ENCODE measurements around the gene RAB23. TPM values are rescaled to one million over a fixed set of nuclear protein-coding genes. Genes with fewer than 3 reads are reported as not detected.

RAB23 gene
- total and polyA plus RNA-seq, 2 of the 8 experiments (the other 6 are each of a cell fraction or from before 2014, with no cell fraction given): 6.5 to 17.2 TPM

DNA sequence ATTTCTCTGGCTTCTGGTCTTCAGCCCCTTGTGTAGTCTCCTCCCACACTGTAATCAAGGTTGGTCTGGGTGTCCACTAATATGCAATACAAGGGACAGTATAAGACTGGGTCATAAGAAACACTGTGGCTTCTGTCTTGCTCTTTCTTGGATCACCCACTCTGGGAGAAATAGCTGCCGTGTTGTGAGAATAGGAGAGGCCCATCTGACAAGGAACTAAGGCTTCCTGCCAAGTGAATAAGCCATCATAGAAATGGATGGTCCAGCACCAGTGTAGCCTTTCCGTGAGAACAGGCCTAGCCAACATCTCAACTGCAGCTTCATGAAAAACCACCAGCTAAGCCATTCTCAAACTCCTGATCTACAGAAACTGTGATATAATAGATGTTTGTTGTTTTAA is 26.6 kb downstream of the RAB23 start:
- no peaks in the 10 kb centered on the region; the same call in 1 of the 2 replicates for H3K79me1 ChIP-seq (ENCODE audit: low read depth, low read length)
- H3K4ac ChIP-seq (replicated peaks; ENCODE audit: insufficient read length, low read depth, low read length): no peak overlapping the region
- peaks cover 0 to 15% (median 8%) of the 10 kb centered on the region in 4 experiments; a peak in 3 of 8 replicates for H3K36me3 ChIP-seq (ENCODE audit: control insufficient read depth in 2 of 4, insufficient read depth in 4 of 4, low read length in 3 of 4)
- no peak overlapping the region for H2BK20ac ChIP-seq (ENCODE audit: low read length)
- H2BK12ac ChIP-seq (ENCODE audit: low read depth, low read length): no peak overlapping the region
- H3K56ac ChIP-seq (replicated peaks; ENCODE audit: insufficient read length, low read depth, low read length): no peak overlapping the region
- no peak overlapping the region for H3K14ac ChIP-seq (ENCODE audit: insufficient read length)
- FAIRE-seq: no peak
- no peaks in the 10 kb centered on the region for H3K23me2 ChIP-seq (ENCODE audit: low read depth, low read length)
- WGBS, 2 experiments (ENCODE audit: extremely low coverage in 1 of 2, insufficient coverage in 1 of 2, insufficient read length in 1 of 2, insufficient replicate concordance in 2 of 2, low coverage in 1 of 2, low lambda C conversion rate in 2 of 2, missing lambda C conversion rate in 1 of 2): 88% methylated on average over 2 of the region's 2 CpGs; no CpG with 5 or more reads in 1 of the 2 experiments
- H3K9me3 ChIP-seq (ENCODE audit: insufficient read depth in 2 of 2, low read depth in 1 of 2, low read length in 1 of 2): no peaks in the 10 kb centered on the region
- H3K4me3 ChIP-seq (ENCODE audit: extremely low read depth in 1 of 4, insufficient read depth in 2 of 4, low read depth in 3 of 4, low read length in 4 of 4): no peak overlapping the region
- H4K5ac ChIP-seq (ENCODE audit: insufficient read length, low read depth, low read length): no peak overlapping the region
- H3K4me2 ChIP-seq (ENCODE audit: insufficient read depth in 1 of 2, low read depth in 2 of 2, low read length in 2 of 2): no peak overlapping the region
- H3K4me1 ChIP-seq (replicated peaks in 1 of 4; ENCODE audit: control insufficient read depth in 3 of 4, insufficient read depth in 4 of 4, low read length in 3 of 4): peaks cover 0 to 4% (median 2%) of the 10 kb centered on the region in 4 experiments; a peak in 3 of 7 replicates
- H2AK5ac ChIP-seq (ENCODE audit: low read depth, low read length): no peak overlapping the region
- no peaks in the 10 kb centered on the region for H3K27me3 ChIP-seq (replicated peaks in 1 of 4; ENCODE audit: control insufficient read depth in 3 of 4, extremely low read depth in 1 of 4, insufficient read depth in 3 of 4, low read length in 3 of 4)
- ChIA-PET CTCF (ENCODE audit: partially characterized antibody) (no interaction called here), POLR2A (ENCODE audit: partially characterized antibody) (no interaction called here)
- no peaks in the 10 kb centered on the region for H3K79me2 ChIP-seq (ENCODE audit: control insufficient read depth in 1 of 2, insufficient read depth in 2 of 2, low read length in 2 of 2)
- H3K23ac ChIP-seq (ENCODE audit: insufficient read length): no peak overlapping the region
- no peak overlapping the region for H4K8ac ChIP-seq (ENCODE audit: extremely low read depth, insufficient read depth, low read length)
- H2BK15ac ChIP-seq (ENCODE audit: low read length): no peak overlapping the region
- H3K18ac ChIP-seq (ENCODE audit: extremely low read depth, low read length): no peak overlapping the region
- H4K91ac ChIP-seq (replicated peaks; ENCODE audit: insufficient read length, low read length): no peak overlapping the region
- H4K20me1 ChIP-seq (replicated peaks in 1 of 2; ENCODE audit: control insufficient read depth in 1 of 2, insufficient read depth in 2 of 2, low read length in 2 of 2): peaks cover 2% of the 10 kb centered on the region in 2 experiments
- DNase-seq (ENCODE audit: low read depth in 1 of 2, low spot score in 2 of 2): no peak
- H3K9ac ChIP-seq (replicated peaks in 1 of 4; ENCODE audit: extremely low read depth in 1 of 4, low read depth in 3 of 4, low read length in 3 of 4): no peak overlapping the region
- no peak overlapping the region for H3K27ac ChIP-seq (ENCODE audit: low read depth, low read length)
- H2BK5ac ChIP-seq (ENCODE audit: low read depth, low read length): no peak overlapping the region
- no peak overlapping the region for H2AFZ ChIP-seq (ENCODE audit: low read length)
- no peak overlapping the region for H2BK120ac ChIP-seq (replicated peaks; ENCODE audit: low read depth, low read length)
- TF ChIP-seq, protein P1, sequence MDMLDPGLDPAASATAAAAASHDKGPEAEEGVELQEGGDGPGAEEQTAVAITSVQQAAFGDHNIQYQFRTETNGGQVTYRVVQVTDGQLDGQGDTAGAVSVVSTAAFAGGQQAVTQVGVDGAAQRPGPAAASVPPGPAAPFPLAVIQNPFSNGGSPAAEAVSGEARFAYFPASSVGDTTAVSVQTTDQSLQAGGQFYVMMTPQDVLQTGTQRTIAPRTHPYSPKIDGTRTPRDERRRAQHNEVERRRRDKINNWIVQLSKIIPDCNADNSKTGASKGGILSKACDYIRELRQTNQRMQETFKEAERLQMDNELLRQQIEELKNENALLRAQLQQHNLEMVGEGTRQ (IDR thresholded peaks at IDR 0.05; ENCODE audit: low read length): no peak
- TF ChIP-seq RNF2 (IDR thresholded peaks at IDR 0.05; ENCODE audit: borderline replicate concordance, low read depth, low read length, missing control alignments, poor library complexity, severe bottlenecking) (no peak), EP300 (IDR thresholded peaks at IDR 0.05; ENCODE audit: borderline replicate concordance in 1 of 2, low read depth in 2 of 2, low read length in 2 of 2) (no peak), POU5F1 (IDR thresholded peaks at IDR 0.05; ENCODE audit: low read depth, low read length) (no peak), GABPA (IDR thresholded peaks at IDR 0.05; ENCODE audit: borderline replicate concordance, insufficient read depth, low read length) (no peak), FOSL1 (IDR thresholded peaks at IDR 0.05; ENCODE audit: insufficient read depth, low read depth, low read length) (no peak), RFX5 (IDR thresholded peaks at IDR 0.05; ENCODE audit: borderline replicate concordance, low read depth, low read length) (no peak), HDAC2 (IDR thresholded peaks at IDR 0.05; ENCODE audit: borderline replicate concordance in 1 of 2, low read depth in 2 of 2, low read length in 2 of 2) (no peak), SIX5 (IDR thresholded peaks at IDR 0.05; ENCODE audit: low read depth, low read length) (no peak), KDM1A (IDR thresholded peaks at IDR 0.05; ENCODE audit: borderline replicate concordance, low read length) (no peak), CTBP2 (IDR thresholded peaks at IDR 0.05; ENCODE audit: borderline replicate concordance, insufficient read depth, insufficient read length, low read length) (no peak), TCF12 (IDR thresholded peaks at IDR 0.05; ENCODE audit: low read depth, low read length) (no peak)
